HG03521 (cell line): ENCODE results near the gene CCDC192.
"Not testable (repeated sequence)": the region's sequence is repeated elsewhere in the genome, so short reads cannot be mapped to it uniquely, and the experiment has no call there.

Experiments used
- ATAC-seq: cut with Tn5 transposase; IDR thresholded peaks from one replicate; pipeline ENCODE4 v1.9.1; 2021; ENCODE audit warnings: mild to moderate bottlenecking, moderate library complexity; ENCODE audit not compliant: unreplicated experiment

The CCDC192 gene

DNA sequence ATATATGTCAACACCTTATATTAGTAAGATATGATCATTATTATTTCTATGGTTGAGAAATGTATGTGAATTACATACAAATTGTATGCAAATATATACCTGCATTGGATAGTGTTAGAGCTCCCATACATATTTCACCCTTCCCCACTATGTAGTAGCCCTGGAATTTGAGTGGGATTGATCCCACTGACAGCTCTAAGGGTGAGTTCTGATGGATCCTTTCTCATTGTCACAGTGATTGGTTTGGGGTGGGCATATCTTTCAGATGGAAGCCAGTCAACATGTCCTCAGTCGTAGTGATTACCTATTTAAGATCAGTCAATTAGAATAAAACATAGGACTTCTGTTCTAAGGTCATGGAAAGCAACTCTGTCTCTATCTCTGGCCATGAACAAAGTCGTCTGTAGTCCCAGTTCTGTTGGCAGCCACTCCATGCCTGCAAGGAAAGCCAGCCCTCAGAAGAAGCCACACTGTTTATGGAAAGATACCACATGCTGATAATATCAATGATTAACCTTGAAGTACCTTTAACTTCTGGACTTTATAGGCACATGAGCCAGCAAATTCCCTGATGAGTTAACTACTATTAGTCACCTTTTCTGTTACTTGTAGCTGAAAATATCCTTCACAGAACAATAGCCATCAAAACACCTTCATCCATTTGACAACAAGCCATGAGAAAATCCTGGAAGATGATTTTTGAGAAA, 5.1 kb upstream of the CCDC192 start:
- ATAC-seq: no peak

DNA sequence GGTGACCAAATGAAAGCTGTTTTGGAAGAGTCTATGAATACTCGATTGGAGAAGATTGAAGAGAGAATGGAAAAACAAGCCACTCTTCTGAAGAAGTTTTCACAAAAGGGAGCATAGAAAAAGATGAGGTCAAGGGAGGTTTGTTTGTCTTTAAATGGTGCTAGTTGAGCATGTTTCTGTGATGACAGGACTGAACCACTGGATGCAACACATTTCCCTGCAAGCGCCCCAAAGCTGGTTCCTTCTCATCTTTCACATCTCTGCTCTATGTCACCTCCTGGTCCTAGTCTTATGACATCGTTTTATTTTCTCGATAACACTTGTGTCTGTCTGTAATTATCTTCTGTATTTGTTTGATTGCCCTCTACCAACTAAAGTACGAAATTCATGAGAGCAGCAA, 3.8 kb upstream of the CCDC192 start:
- no peak for ATAC-seq

DNA sequence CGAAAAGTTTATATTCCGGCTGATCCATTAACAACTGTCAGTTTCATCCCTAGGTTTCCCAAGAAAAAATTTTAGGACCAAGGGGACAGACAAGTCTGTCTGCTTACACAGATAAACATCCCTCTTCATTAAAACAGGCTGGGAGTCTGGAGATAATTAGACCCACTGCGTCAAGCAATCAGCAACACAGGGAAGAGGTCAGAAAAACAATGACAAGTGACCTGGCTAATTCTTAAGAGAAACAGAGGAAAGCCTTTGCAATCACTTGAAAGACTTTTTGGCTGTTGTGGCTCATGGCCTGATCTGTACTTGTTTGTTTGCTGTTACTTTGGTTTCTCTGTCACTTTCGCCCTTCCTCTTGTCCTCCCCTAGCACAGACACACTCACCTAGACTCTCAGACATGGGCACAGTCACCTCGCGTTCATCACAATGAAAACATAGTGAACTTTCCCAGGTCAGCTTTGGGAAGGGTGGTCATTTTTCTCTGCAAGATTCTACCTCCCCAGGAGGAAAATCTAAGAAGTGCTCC, 2.9 kb upstream of the CCDC192 start:
- no peak for ATAC-seq

DNA sequence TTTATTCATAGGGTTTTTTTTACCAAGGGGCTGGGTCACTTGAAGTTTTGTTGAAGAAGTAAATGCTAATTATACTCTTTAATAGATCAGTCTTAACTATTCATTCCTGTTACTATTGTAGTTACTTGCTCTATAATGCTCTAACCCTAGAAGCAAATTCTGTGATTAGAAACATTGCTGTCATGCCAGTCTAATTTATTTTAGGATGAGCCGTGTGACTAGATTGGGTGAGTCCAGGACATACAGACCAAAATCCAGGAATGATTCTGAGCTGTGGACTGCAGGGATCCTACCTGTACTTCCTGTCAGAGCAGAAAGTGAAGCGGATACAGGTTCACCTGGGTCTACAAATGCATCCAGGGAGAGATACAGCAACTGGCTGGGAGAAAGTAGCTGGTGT, 757 bp upstream of the CCDC192 start:
- ATAC-seq: no peak

DNA sequence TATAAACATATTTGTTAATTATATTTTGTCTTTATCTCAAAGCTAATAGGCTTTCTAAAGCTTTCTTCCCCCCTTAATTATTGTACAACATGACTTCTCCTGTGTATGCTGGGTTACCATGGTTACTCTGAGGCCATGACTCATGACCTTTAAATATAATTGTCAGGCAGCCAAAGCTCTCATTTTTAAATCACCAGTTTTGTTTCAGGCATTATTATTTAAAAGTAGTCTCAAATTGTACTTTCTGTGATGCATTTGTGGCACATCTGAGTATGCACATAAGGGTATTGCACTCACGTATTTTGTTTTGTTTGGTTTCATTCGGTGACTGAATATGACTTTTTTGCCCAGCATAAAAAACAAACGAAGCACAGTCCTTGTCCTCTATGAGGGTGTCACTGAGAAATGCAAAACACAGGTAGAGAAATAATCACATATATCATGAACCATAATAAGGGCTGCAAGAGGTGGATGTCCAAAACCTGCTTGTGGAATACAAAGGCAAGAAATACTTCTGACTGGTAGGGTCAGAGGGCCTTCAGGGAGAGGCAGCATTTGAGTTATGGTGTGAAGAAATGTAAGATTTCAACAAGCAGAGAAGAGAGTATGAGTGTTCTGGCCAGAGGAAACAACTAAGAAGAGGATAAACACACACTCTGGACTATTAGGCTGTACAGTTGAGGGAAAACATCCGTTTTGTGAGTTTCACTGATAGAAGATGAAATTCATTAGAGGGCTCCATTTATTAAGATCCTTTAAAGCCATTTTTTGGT, 2.1 kb downstream of the CCDC192 start:
- ATAC-seq: no peak

DNA sequence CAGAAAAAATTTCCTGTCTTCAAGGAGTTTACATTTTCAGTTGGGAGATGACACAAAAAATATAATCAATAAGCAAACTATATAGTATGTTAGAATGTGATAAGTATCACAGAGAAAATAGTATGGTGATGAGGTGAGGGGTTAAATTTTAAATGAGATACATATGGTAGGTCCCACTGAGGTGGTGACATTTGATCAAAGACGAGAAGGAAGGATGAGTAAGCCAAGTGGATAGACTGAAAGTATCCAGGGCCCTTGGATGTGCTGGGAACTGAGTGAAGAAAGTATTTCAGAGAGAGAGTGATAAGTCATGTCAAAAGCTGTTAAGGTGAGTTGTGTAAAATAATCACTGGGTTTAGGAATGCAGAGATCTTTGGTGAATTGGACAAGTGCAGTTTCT, 3.5 kb downstream of the CCDC192 start:
- no peak for ATAC-seq

DNA sequence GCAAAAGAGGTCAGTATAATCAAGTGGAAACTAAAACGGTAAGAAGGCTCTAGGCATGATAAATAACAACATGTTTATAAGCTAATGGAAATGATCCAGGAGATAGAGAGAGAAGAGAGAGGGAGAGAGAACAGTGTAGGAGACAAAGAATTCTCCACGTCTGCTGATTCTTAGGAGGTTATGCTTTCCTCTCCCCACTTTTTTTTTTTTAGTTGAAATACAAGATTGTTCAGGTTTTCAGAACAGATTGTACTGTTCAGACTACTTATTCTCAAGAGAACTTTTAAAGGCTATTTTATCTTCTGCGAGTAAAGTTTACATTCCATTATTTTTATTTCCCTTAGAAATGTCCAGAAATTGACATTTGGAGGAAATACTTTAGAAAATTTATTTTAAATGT, 4.0 kb downstream of the CCDC192 start:
- no peak for ATAC-seq

DNA sequence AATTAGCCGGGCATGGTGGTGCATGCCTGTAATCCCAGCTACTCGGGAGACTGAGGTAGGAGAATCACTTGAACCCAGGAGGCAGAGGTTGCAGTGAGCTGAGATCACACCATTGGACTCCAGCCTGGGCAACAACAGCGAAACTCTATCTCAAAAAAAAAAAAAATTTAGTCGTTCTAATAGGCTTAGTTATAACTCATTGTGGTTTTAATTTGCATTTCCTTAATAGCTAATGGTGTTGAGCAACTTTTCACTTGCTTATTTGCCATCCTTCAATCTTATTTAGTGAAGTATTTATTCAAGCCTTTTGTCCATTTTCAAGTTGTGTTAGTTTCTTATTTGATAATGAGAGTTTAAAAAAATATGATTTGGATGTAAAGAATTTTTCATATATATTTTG, 9.9 kb downstream of the CCDC192 start:
- ATAC-seq: not testable (repeated sequence)

DNA sequence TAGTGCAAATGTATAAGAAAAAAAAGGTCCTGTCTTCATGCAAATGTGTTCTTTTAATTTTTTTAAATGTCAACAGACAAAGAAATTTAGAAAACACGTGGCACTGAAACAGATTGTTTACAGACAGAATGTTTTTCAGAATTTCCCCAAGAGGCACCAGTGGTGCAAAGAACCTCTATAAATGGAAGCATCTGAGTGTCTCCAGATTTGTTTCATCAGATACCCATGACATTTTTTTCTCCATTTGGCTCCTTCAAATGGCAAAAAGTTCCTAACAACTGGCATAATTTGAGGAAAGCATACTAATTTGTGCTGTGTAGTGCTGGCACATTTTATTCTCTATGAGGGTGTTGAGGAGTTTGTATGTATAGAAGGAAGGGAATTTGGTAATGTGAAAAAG, 15.0 kb downstream of the CCDC192 start:
- no peak for ATAC-seq

DNA sequence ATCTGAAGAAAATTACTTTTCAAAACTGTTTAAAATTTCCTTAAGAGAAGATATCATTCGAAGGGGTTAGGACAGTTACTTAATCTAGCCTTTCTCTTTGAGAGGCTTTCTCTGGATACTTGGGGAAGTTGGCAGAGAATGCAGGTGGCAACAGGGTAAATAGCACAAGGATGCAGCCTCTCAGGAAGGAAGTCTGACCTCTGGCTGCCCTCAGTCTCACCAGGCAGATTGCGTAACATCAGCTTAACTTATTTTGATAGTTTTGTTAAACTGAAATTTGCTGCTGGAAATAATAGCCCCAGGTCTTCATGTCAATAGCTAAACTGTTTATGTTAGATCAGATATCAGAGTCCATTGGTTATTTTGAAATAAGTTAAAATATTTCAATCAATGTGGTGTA, 20.4 kb downstream of the CCDC192 start:
- no peak for ATAC-seq

DNA sequence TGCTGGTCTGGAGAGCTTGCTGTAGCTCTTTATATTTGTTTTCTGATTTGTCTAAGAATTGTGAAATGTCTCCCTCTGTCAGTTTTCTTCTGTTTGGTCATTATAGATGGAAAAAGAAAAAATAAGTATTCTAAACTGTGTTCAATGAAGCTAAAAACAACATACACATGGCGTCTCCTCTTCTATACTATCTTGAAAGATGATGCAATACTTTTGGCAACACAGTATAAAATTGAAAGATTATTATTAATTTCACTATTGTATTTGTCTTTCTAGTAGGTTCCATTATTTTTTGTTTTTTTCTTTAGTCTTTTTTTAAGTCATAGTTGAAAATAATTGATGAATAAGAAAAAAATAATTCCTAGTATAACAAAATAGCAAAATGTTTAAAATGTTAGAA, 22.5 kb downstream of the CCDC192 start:
- no peak for ATAC-seq

DNA sequence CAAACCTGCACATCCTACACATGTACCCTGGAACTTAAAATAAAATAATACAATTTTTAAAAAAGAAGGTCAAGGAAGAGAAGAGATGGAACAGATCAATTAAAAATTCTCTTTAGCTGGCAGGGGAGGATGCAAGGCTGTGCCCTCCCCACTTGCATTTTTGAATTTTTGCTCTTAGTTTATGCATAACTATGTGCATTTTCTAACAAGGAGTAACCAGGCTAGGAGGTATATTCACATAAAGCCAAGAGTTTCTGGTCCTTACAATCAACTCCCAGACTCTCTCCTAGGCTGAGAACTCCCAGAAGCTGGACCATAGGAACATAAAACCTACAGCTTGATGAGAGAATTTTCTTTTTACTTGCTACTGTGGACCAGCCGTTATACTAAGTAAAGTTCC, 29.8 kb downstream of the CCDC192 start:
- no peak for ATAC-seq

DNA sequence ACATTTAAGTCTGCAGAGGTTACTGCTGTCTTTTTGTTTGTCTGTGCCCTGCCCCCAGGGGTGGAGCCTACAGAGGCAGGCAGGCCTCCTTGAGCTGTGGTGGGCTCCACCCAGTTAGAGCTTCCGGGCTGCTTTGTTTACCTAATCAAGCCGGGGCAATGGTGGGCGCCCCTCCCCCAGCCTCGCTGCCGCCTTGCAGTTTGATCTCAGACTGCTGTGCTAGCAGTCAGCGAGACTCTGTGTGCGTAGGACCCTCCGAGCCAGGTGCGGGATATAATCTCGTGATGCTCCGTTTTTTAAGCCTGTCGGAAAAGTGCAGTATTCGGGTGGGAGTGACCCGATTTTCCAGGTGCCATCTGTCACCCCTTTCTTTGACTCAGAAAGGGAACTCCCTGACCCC, 36.2 kb downstream of the CCDC192 start:
- ATAC-seq: not testable (repeated sequence)

DNA sequence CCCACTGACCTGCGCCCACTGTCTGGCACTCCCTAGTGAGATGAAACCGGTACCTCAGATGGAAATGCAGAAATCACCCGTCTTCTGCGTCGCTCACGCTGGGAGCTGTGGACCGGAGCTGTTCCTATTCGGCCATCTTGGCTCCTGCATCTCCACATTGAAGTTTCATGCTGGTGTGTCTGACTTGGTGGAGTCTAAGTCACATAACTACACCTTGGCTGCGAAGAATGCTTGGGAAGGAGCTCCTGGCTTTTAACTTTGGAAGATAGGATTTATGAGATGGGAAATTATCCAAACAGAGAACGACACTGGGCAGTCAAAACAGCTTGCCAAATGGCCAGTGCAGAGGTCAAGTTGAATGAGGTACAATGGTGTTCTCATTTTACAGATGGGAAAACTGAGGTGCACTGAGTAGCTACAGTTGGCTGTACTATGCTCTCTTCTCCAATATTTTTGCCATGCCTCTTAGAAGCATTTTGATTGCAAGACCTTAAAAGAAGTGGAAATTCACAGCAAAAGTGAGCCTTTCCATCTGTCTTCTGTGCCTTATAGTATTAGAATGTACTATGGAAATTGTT, 36.7 kb downstream of the CCDC192 start:
- ATAC-seq: no peak

DNA sequence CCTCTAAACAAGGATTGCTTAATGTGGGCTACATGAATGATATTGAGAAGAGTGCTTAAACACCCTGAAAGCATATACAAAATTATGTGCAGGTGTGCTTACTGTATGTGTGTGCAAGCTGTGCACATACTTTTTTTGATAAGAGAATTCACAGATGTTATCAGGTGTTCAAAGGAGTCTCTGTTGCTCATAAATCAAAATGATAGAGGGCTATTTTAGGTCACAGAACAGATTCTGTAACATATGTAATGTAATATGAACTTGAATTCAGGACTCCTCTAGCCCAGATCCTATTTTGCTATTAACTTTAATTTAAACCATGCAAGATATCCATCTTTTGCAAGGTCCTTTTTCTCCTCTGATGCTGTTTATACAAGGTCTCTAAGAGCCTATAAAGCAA, 38.2 kb downstream of the CCDC192 start:
- no peak for ATAC-seq

DNA sequence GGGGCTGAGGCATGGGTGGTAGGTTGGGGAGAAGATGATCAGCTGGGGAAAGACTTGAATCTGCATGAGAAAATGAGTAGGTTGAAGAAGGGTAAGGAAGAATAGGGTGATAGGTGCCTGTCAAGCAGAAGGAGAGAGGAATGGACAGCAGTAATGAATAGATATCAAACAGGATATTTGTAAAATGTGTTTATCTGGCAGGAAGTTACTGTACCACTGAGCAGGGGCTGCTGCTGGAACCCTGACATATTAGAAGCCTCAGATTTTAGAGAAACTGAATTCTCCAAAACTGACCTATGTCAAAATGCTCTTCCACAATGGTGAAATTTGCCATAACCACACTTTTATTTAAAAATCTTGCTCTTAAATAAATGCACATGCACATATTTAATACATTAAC, 41.0 kb downstream of the CCDC192 start:
- ATAC-seq: no peak

DNA sequence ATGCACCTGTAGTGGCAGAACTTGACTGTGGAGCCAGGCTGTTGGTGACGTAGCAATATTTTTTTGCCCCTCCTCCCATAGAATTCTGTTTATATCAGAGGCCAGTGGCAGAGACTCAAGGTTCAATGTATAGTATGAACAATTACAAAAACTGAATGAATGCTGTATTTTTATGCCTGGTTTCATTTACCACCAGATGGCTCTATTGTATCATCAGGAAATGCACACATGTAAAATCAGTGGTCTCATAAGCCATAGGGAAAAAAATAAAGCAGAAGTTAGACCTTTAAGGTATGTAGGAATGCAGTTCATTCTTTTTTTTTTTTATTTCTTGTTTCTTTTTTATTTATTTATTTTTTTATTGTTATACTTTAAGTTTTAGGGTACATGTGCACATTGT, 43.6 kb downstream of the CCDC192 start:
- ATAC-seq: no peak

DNA sequence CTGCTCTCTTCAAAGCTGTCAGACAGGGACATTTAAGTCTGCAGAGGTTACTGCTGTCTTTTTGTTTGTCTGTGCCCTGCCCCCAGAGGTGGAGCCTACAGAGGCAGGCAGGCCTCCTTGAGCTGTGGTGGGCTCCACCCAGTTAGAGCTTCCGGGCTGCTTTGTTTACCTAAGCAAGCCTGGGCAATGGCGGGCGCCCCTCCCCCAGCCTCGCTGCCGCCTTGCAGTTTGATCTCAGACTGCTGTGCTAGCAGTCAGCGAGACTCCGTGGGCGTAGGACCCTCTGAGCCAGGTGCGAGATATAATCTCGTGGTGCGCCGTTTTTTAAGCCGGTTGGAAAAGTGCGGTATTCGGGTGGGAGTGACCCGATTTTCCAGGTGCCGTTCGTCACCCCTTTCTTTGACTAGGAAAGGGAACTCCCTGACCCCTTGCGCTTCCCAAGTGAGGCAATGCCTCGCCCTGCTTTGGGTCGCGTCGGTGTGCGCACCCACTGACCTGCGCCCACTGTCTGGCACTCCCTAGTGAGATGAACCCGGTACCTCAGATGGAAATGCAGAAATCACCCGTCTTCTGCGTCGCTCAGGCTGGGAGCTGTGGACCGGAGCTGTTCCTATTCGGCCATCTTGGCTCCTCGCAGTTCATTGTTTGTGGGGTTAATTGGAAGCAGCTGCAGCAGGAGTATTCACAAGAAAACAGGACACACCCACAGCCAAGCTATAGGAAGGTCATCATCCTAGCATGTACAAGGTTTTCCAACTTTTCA, 49.5 kb downstream of the CCDC192 start:
- not testable (repeated sequence) for ATAC-seq

DNA sequence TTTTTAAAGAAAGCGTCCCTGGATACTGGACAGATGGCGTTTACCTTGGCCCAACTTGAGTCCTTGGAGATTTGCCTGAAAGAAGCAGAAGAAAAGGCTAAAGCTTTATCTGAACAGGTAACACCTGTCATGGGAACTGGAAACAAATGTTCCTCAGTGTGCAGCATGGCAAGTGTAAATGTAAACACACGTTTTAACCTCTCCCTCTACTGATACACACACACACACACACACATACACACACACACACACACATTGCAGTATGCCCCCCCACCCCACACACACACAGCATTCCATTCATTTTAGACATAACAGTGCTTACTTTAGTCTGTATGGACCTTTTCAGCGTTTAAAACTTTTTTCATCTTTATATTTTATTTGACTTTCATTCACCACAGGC, 51.1 kb downstream of the CCDC192 start:
- no peak for ATAC-seq

DNA sequence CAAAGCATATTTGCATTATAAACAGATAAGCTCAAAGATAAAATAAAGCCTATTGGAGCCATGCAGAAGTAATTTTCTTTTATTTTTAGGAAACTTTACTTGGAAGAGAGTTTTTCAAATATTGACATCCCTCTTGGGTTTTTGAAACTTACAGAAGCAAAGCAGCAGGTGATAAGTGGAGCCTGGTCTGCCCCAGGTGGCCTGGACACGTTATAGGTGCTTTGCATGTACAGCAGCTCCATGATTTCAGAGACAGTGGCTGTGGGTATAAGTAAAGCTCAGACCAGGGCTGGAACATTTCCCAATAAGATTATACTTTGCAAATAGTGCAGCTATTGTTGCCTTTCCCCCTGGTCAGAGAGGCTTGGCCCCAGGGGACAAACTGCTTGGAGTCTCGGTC, 51.5 kb downstream of the CCDC192 start:
- ATAC-seq: no peak

DNA sequence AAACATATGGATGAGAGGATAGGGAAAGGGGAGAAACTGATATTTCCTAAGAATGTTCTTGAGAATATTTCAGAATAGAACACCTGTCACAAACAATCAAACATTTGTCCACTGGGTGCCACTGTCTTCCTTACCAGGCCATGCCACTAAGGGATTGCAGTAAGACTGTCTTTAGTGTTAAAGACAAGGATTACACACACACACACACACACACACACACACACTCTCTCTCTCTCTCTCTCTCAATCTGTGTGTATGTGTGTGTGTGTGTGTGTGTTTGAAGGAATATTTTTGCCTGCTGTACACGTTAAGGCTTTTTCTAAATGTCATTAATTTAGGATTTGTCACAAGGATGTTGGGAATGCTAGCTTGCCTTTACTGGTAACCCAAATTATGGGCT, 54.4 kb downstream of the CCDC192 start:
- no peak for ATAC-seq
